WTC11 (cell line): Measurements from ENCODE around the gene UAP1L1. TPM values are rescaled to one million over a fixed set of nuclear protein-coding genes. Genes with fewer than 3 reads are reported as not detected.

ENCODE experiments used
- ATAC-seq: fragments of 200-7000 bp; cut with Tn5 transposase; 2 replicates; pipeline ENCODE4 v1.10.0; 2021; ENCODE audit warnings: mild to moderate bottlenecking, moderate library complexity
- CTCF ChIA-PET: fragments of 300-600 bp; sonication (Branson Sonifier 250); formaldehyde crosslinking; loops from one replicate; lab custom pipeline; 2021; ENCODE audit warnings: antibody characterized with exemption; lab: Charles Lee
- POLR2A ChIA-PET: fragments of 350-600 bp; sonication (Branson Sonifier 250); formaldehyde crosslinking; loops from one replicate; lab custom pipeline; 2021; ENCODE audit warnings: antibody characterized with exemption; lab: Charles Lee
- DNase-seq: peaks from one replicate; pipeline ENCODE4 v3.0.0; 2021; ENCODE audit warnings: low spot score
- H3K27ac Mint-ChIP-seq: 2 replicates; pipeline ENCODE4 v1.8.0; 2021; ENCODE audit warnings: mixed read lengths
- H3K27me3 Mint-ChIP-seq: 2 replicates; pipeline ENCODE4 v1.8.0; 2021; ENCODE audit warnings: low read depth, mild to moderate bottlenecking, moderate library complexity, mixed read lengths
- H3K36me3 Mint-ChIP-seq: 2 replicates; pipeline ENCODE4 v1.8.0; 2021; ENCODE audit warnings: mixed read lengths
- H3K4me1 Mint-ChIP-seq: 2 replicates; pipeline ENCODE4 v1.8.0; 2022; ENCODE audit warnings: mixed read lengths
- H3K4me3 Mint-ChIP-seq: 2 replicates; pipeline ENCODE4 v1.8.0; 2021; ENCODE audit warnings: mild to moderate bottlenecking, moderate library complexity, mixed read lengths
- H3K9me3 Mint-ChIP-seq: 2 replicates; pipeline ENCODE4 v1.8.0; 2021; ENCODE audit warnings: mixed read lengths
- ATF3 ChIP-seq: sonication (generic); formaldehyde crosslinking; conservative IDR thresholded peaks from 2 replicates; pipeline ENCODE4 v1.8.1; 2022; ENCODE audit warnings: mild to moderate bottlenecking, missing genetic modification reagents
- E2F1 ChIP-seq: sonication (generic); formaldehyde crosslinking; IDR thresholded peaks from 2 replicates; pipeline ENCODE4 v1.8.0; 2022; ENCODE audit warnings: mild to moderate bottlenecking, missing genetic modification reagents
- E2F4 ChIP-seq: sonication (generic); formaldehyde crosslinking; IDR thresholded peaks from 2 replicates; pipeline ENCODE4 v1.8.1; 2022; ENCODE audit warnings: low read depth, mild to moderate bottlenecking, moderate library complexity, missing genetic modification reagents, borderline replicate concordance
- ERG ChIP-seq: fragments of 250-450 bp; sonication (Bioruptor Pico); IDR thresholded peaks from 2 replicates; pipeline ENCODE4 v1.8.0; 2021; ENCODE audit warnings: mild to moderate bottlenecking
- FOXJ3 ChIP-seq: sonication (generic); formaldehyde crosslinking; IDR thresholded peaks from 2 replicates; pipeline ENCODE4 v1.9.0; 2021; ENCODE audit warnings: missing genetic modification reagents, mild to moderate bottlenecking, borderline replicate concordance
- KAT7 ChIP-seq: sonication (generic); formaldehyde crosslinking; IDR thresholded peaks from 2 replicates; pipeline ENCODE4 v1.8.1; 2023; ENCODE audit warnings: missing genetic modification reagents, mild to moderate bottlenecking, borderline replicate concordance
- MAX ChIP-seq: sonication (generic); formaldehyde crosslinking; IDR thresholded peaks from 2 replicates; pipeline ENCODE4 v1.8.0; 2022; ENCODE audit warnings: mild to moderate bottlenecking, missing genetic modification reagents
- MXD4 ChIP-seq: fragments of 250-450 bp; sonication (Bioruptor Pico); IDR thresholded peaks from 2 replicates; pipeline ENCODE4 v1.8.0; 2021; ENCODE audit warnings: mild to moderate bottlenecking, moderate library complexity, borderline replicate concordance
- NFATC4 ChIP-seq: fragments of 250-450 bp; sonication (Bioruptor Pico); IDR thresholded peaks from 2 replicates; pipeline ENCODE4 v1.9.0; 2021; ENCODE audit warnings: mild to moderate bottlenecking
- PREB ChIP-seq: sonication (generic); formaldehyde crosslinking; IDR thresholded peaks from 2 replicates; pipeline ENCODE4 v1.8.1; 2022; ENCODE audit warnings: mild to moderate bottlenecking, missing genetic modification reagents, moderate library complexity, borderline replicate concordance
- RELA ChIP-seq: sonication (generic); formaldehyde crosslinking; IDR thresholded peaks from 2 replicates; pipeline ENCODE4 v1.8.1; 2022; ENCODE audit warnings: missing genetic modification reagents, mild to moderate bottlenecking, borderline replicate concordance
- TCF7 ChIP-seq: sonication (generic); formaldehyde crosslinking; IDR thresholded peaks from 2 replicates; pipeline ENCODE4 v1.8.0; 2022; ENCODE audit warnings: mild to moderate bottlenecking, low read depth, missing genetic modification reagents, moderate library complexity
- USF1 ChIP-seq: sonication (generic); formaldehyde crosslinking; IDR thresholded peaks from 2 replicates; pipeline ENCODE4 v1.8.0; 2022; ENCODE audit warnings: mild to moderate bottlenecking, missing genetic modification reagents
- ZBTB21 ChIP-seq: sonication (generic); formaldehyde crosslinking; IDR thresholded peaks from 2 replicates; pipeline ENCODE4 v1.8.1; 2023; ENCODE audit warnings: mild to moderate bottlenecking, missing genetic modification reagents, borderline replicate concordance
- ZNF671 ChIP-seq: fragments of 250-450 bp; sonication (Bioruptor Pico); IDR thresholded peaks from 2 replicates; pipeline ENCODE4 v1.8.0; 2021; ENCODE audit warnings: mild to moderate bottlenecking
- ZSCAN18 ChIP-seq: fragments of 250-450 bp; sonication (Bioruptor Pico); IDR thresholded peaks from 2 replicates; pipeline ENCODE4 v2.1.2; 2022; ENCODE audit warnings: mild to moderate bottlenecking, moderate library complexity
- total RNA-seq: library from RNA; stranded (reverse); gene quantifications from 3 replicates; pipeline ENCODE4 v1.2.3, GENCODE V29; 2021

Gene UAP1L1
- total RNA-seq, 1 experiment from 2014 or later, result 17.7 TPM

GRCh38 chr9:137030006-137030405 lies 47.3 kb upstream of the UAP1L1 start:
- CTCF ChIA-PET, result interaction anchor here (0.6 to 4.1 kb wide), 91 partner anchors 9 to 429 kb away, joined by 3 to 58 read pairs (median 7); partner anchors contain the start of genes AJM1, CCDC183, CLIC3 and CYSRT1
- H3K4me3 Mint-ChIP-seq, result no peak overlapping the region
- no peaks in the 10 kb centered on the region for H3K9me3 Mint-ChIP-seq
- POLR2A ChIA-PET, result no interaction called here
- no peak for TF ChIP-seq RELA
- no peak for TF ChIP-seq ZNF671 (CRISPR knock-in tag)
- no peak for TF ChIP-seq KAT7 (CRISPR knock-in tag)
- no peak for TF ChIP-seq PREB (CRISPR knock-in tag)
- no peak for TF ChIP-seq E2F1 (CRISPR knock-in tag)
- no peak for TF ChIP-seq ERG (CRISPR knock-in tag)
- TF ChIP-seq FOXJ3 (CRISPR knock-in tag), result no peak
- no peak for TF ChIP-seq ZBTB21
- H3K36me3 Mint-ChIP-seq, result no peaks in the 10 kb centered on the region
- DNase-seq (no peak), ATAC-seq (no peak)
- 0 out of 2 replicates have a peak, but pooled peaks cover 2% of the 10 kb centered on the region for H3K4me1 Mint-ChIP-seq
- peaks cover 17% of the 10 kb centered on the region for H3K27me3 Mint-ChIP-seq
- no peak overlapping the region for H3K27ac Mint-ChIP-seq

- H3K9me3 Mint-ChIP-seq, result no peaks in the 10 kb centered on the region
- CTCF ChIA-PET, result interaction anchor here (1.1 to 4.1 kb wide), 17 partner anchors 10 to 268 kb away, joined by 3 to 53 read pairs (median 14); partner anchors contain the start of genes CLIC3, ENTPD2, NPDC1 and PTGDS
Measured at GRCh38 chr9:137030538-137031527, 46.5 kb upstream of the UAP1L1 start.

More at GRCh38 chr9:137030538-137031527, 46.5 kb upstream of the UAP1L1 start:
- Mint-ChIP-seq H3K27ac (no peak overlapping the region), H3K36me3 (no peaks in the 10 kb centered on the region), H3K4me1 (0 out of 2 replicates have a peak, but pooled peaks cover 2% of the 10 kb centered on the region), H3K4me3 (no peak overlapping the region), H3K27me3 (peaks cover 17% of the 10 kb centered on the region)
- DNase-seq (no peak), ATAC-seq (no peak)
- POLR2A ChIA-PET, result interaction anchor here (0.6 kb wide), 1 partner anchor 40 kb away, joined by 3 read pairs; no protein-coding TSS in a partner anchor
- TF ChIP-seq ATF3 (CRISPR knock-in tag), result no peak
- no peak for TF ChIP-seq USF1 (CRISPR knock-in tag)
- no peak for TF ChIP-seq RELA
- TF ChIP-seq MAX (CRISPR knock-in tag), result no peak
- TF ChIP-seq MXD4 (CRISPR knock-in tag), result no peak
- TF ChIP-seq TCF7 (CRISPR knock-in tag), result no peak
- no peak for TF ChIP-seq E2F4 (CRISPR knock-in tag)
- TF ChIP-seq ZSCAN18 (CRISPR knock-in tag), result no peak
- no peak for TF ChIP-seq NFATC4 (CRISPR knock-in tag)
- TF ChIP-seq, all 79 proteins: peak for 0
